Measurements from ENCODE around the gene ZFPM1. TPM values are rescaled to one million over a fixed set of nuclear protein-coding genes. Genes with fewer than 3 reads are reported as not detected.

Gene ZFPM1
- total and polyA plus RNA-seq, 2 experiments from 2014 or later: 0.53 to 2.2 TPM

GRCh38 chr16:88578446-88579313 is 125.6 kb downstream of the ZFPM1 start:
- TF ChIP-seq EZH2phosphoT487 (IDR thresholded peaks at IDR 0.05; ENCODE audit: unreplicated experiment) (no peak), ZNF462 (CRISPR knock-in tag; IDR thresholded peaks at IDR 0.05) (no peak), REST (IDR thresholded peaks at IDR 0.05; ENCODE audit: unreplicated experiment) (no peak), ZNF114 (CRISPR knock-in tag; IDR thresholded peaks at IDR 0.05) (no peak), NANOG (IDR thresholded peaks at IDR 0.05; ENCODE audit: borderline replicate concordance) (no peak)
- Mint-ChIP-seq H3K27ac (no peak overlapping the region), H3K4me1 (no peaks in the 10 kb centered on the region), H3K36me3 (ENCODE audit: low read depth) (peaks cover 42% of the 10 kb centered on the region), H3K9me3 (no peaks in the 10 kb centered on the region), H3K27me3 (ENCODE audit: insufficient read depth, low read depth, poor library complexity) (peaks cover 8% of the 10 kb centered on the region), H3K4me3 (no peak overlapping the region)
- H3K27ac ChIP-seq (ENCODE audit: low read depth): no peak overlapping the region
- no peaks in the 10 kb centered on the region for H3K4me1 ChIP-seq (ENCODE audit: insufficient read depth)
- H3K9me2 ChIP-seq (ENCODE audit: insufficient read depth): no peaks in the 10 kb centered on the region
- H3K79me2 ChIP-seq (replicated peaks; ENCODE audit: insufficient read depth): peaks cover 96% of the 10 kb centered on the region
- no peaks in the 10 kb centered on the region for H3K27me3 ChIP-seq (ENCODE audit: insufficient read depth)
- H3F3A ChIP-seq (replicated peaks; ENCODE audit: low read depth): no peaks in the 10 kb centered on the region
- peaks cover 5% of the 10 kb centered on the region; the same call in 1 of the 2 replicates for H3K36me3 ChIP-seq (ENCODE audit: insufficient read depth)
- H2AFZ ChIP-seq: no peak overlapping the region
- no peak for ATAC-seq
- H3K4me3 ChIP-seq: no peak overlapping the region
- H3K4me2 ChIP-seq: no peak overlapping the region
- no peak for DNase-seq (ENCODE audit: low spot score)
- H4K20me1 ChIP-seq (replicated peaks; ENCODE audit: insufficient read depth): peaks cover 46% of the 10 kb centered on the region

All from GM23338 (cell line).